NCI-H2029 (cell line): Measurements from ENCODE around the gene TOX2.

Source experiments
- DNase-seq: peaks from one replicate; lab custom pipeline; 2025; lab: John Stamatoyannopoulos, UW

TOX2 gene

DNA sequence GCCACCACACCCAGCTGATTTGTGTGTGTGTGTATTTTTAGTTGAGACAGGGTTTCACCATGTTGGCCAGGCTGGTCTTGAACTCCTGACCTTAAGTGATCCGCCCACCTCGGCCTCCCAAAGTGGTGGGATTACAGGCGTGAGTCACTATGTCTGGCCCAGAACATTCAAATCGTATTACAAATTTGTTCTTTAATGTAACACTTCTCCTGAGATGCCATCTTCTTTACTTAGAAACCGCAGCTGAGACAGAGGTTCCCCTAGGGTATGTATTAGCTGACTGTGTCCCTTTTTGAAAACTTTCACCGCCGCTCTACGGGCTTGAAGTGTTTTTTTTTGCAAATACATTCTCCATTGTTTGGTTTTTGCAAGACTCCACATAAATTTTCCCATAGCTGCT lies 62.6 kb downstream of the TOX2 start:
- DNase-seq: no peak

- DNase-seq: no peak
Measured at GRCh38 chr20:43977962-43978361, 63.3 kb downstream of the TOX2 start.

DNA sequence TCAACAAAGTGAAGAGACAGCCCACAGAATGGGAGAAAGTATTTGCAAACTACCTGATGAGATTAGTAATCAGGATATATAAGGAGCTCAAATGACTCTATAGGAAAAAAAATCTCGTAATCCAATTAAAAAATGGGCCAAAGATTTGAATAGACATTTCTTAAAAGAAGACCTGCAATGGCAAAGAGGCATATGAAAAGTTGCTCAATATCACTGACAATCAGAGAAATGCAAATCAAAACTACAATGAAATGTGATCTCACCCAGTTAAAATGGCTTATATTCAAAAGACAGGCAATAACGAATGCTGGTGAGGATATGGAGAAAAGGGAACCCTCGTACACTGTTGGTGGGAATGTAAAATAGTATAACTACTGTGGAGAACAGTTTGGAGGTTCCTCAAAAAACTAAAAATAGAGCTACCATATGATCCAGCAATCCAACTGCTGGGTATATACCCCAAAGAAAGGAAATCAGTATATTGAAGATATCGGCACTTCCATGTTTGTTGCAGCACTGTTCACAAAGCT lies 65.0 kb downstream of the TOX2 start:
- no peak for DNase-seq

GRCh38 chr20:43981540-43981939 lies 66.9 kb downstream of the TOX2 start:
- DNase-seq: no peak

DNA sequence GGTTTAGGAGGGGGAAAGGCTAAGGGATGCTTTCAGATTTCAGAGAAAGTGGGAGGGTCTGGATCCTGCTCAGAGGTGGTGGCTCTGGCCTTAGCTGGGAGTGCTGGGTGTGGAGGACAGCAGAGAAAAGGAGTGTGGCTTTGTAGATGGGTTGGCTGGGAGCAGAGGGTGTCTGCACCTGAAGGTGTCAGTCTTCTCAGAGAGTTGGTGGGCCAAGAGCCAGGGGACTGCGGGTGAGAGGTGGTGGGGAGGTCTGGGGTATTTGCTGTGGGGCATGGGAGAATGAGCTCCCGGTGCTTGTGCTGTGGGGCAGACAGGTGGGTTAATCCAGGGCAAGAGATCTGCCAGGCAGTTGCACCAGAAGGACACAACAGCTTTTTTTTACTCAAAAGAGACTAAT lies 67.4 kb downstream of the TOX2 start:
- no peak for DNase-seq

GRCh38 chr20:43982886-43983285 lies 68.2 kb downstream of the TOX2 start:
- DNase-seq: no peak

DNA sequence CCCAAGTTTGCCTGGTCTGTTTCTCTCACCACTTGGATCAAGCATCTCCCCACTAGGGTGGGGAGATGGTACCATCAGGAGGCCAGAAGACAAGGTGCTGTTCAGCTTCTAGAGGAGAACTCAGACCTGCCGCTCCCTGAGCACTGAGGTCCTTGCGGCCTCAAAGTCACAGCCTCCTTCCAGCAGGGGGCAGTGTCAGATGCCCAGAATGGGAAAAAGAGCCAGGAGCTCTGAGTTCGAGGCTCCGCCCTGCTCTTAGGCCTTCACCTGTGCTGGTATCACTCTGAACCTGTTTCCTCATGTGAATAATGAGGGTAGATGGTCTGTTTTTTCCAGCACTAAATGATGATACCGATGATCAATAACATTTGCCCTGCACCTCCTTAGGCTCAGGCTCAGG lies 68.7 kb downstream of the TOX2 start:
- no peak for DNase-seq

- DNase-seq: no peak
Measured at GRCh38 chr20:43983904-43984361, 69.3 kb downstream of the TOX2 start.

DNA sequence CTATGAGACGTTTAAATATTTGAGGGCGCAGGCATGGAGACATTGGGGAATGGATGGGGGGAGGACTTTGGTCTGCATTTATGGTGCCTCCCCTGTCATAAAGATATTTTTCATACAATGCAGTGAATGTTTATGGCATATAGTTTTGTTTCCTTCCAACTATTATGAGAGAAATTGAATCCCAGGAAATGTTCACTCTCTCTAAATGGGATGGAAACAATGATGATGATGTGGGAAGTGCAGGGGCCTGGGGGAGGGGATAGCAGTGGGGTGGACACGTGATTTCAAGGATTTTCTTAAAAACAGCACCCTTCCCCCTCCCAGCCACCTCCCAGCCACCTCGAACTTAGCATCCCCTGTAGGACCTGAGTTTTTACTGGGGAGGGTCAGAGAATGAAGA lies 69.9 kb downstream of the TOX2 start:
- DNase-seq: no peak

- no peak for DNase-seq
Measured at GRCh38 chr20:43985121-43985520, 70.5 kb downstream of the TOX2 start.

DNA sequence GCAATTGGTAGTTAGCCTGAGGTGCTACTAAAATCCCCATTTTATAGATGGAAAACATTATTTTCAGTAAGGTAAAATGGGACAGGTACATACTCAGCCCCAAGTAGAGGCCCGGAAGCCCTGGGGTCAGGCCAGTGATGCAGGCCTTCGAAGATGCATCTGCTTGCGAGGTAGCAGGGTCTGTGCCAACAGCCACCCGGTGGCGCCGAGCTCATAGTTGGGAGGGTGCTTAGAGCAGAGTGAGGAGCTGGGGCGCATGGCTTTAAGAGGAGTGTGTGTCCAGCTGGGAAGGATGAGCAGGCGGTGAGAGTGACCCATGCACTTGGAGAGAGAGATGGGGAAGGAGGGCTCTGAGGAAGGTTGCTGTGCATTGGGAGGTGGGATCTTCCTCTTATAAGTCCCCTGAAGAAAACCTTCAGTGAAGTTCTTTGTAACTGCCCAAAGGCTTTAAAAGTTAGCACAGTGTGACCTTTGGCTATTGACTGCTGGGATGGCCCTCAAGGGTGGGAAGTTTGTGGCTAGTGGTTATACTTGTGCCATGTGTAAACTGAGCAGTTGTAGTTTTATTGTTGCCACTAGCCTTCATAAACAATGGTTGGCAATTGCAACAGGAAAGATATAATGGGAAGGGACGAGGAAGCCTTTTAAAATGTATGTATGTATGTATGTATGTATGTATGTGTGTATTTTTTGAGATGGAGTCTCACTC lies 71.1 kb downstream of the TOX2 start:
- DNase-seq: no peak

DNA sequence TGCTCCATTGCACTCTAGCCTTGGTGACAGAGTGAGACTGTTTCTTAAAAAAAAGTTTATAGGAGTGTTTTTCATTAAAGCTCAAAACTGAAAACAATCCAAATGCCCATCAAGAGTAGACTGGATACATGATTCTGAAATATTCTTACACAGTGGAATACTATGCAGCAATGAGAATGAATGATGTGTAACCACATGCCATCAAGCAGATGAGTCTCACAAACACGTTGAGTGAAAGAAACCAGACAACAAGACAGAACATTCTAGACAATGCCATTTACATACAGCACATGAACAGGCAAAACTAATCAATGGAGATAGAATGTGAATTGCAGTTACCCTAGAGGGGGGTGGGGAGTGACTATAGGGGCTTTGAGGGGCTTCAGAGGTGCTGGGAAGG lies 72.4 kb downstream of the TOX2 start:
- no peak for DNase-seq

DNA sequence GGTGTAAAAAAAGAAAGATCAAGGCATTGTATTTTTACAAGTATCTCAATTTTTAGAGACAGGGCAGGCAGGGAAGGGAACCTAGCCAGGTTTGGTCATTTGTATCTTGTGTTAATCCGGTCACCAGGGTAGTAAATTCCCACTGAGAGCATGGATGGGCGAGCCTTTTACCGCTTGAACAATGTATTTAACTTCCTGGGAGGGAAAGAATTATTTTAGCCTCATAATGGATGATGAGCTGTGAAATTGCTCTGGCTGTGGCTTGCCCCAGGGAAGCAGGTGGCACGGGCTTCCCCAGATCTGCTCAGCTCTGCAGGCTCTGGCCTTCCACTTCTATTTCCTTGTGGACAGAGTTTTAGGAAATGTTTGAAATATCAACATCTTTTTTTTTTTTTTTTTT lies 72.9 kb downstream of the TOX2 start:
- DNase-seq: no peak

DNA sequence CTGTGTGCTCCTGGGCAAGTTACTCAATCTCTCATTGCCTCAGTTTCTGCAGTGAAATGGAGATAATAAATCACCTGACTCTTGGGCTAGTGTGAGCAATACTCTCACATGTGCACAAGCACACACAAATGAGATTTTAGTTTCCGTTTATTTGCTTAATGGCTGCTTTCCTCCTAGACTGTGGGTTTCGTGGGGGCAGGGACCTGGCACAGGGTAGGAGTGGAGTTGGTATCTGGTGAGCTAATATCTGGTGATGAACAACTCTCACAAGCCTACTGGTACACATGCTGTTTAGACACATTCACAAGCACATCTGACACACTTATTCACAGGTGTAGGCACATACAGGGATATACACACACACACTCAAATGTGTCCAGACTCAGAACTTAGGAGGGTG lies 73.8 kb downstream of the TOX2 start:
- DNase-seq: no peak

- DNase-seq: no peak
Measured at GRCh38 chr20:43988867-43989266, 74.2 kb downstream of the TOX2 start.

DNA sequence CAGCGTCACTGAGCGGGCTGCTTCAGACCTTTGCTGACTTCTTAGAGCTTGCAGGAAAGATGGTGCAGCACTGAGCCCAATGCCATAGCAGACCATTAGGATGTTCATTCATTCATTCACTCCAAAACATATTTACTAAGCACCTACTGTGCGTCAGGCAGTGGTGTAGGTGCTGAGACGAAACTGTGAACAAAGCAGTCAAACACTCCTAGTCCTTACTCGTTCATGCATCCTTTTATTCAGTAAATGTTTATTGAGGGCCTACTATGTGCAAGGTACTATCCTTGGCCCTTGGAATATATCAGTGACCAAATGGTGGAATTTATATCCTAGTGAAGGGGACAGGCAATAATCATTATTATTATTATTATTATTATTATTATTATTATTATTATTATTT lies 76.6 kb downstream of the TOX2 start:
- no peak for DNase-seq

GRCh38 chr20:43991982-43992381 lies 77.3 kb downstream of the TOX2 start:
- DNase-seq: no peak

GRCh38 chr20:43992885-43993284 lies 78.2 kb downstream of the TOX2 start:
- DNase-seq: no peak

GRCh38 chr20:43993560-43993959 lies 78.9 kb downstream of the TOX2 start:
- DNase-seq: no peak

DNA sequence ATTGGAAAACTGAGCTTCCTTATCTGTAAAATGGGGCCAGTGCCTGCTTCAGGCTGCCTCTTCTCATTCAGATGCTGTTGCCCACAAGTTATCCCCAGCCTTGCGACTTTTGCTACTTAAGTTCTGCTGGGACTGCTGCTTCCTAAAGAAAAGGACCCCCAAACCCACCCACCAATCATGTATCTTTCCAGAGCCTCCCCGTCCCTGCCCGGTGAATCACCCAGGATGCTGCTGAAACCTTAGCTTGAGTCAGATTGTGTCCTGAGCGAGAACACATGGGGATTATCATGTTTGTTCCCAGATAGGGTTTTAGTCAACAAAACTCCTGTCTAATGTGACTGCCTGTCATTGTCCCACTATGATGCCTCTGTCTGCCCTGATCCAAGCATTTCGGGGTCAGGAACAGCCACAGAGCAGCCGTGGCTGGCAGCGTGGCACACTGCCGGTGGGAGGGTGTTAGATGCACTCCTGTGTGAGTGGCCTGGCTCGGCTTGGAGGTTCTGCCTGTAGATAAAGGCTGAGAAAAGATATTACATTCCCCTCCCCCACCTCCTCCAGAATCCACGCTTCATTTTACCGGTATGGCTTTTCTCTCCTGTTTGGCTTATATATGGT lies 79.9 kb downstream of the TOX2 start:
- DNase-seq: no peak

GRCh38 chr20:43995645-43996044 lies 81.0 kb downstream of the TOX2 start:
- DNase-seq: no peak

- DNase-seq: no peak
Measured at GRCh38 chr20:43996240-43996930, 81.7 kb downstream of the TOX2 start.

- DNase-seq: no peak
Measured at GRCh38 chr20:43999848-44000247, 85.2 kb downstream of the TOX2 start.
